NCI-H2196 (cell line): ENCODE results near the gene PAIP2.
"Not testable (repeated sequence)": the region's sequence is repeated elsewhere in the genome, so short reads cannot be mapped to it uniquely, and the experiment has no call there.

Experiments used
- DNase-seq: peaks from one replicate; lab custom pipeline; 2025; ENCODE audit not compliant: unreplicated experiment; lab: John Stamatoyannopoulos, UW

Gene PAIP2

GRCh38 chr5:139409116-139409515, 67.5 kb downstream of the PAIP2 start:
- DNase-seq = not testable (repeated sequence)

DNA sequence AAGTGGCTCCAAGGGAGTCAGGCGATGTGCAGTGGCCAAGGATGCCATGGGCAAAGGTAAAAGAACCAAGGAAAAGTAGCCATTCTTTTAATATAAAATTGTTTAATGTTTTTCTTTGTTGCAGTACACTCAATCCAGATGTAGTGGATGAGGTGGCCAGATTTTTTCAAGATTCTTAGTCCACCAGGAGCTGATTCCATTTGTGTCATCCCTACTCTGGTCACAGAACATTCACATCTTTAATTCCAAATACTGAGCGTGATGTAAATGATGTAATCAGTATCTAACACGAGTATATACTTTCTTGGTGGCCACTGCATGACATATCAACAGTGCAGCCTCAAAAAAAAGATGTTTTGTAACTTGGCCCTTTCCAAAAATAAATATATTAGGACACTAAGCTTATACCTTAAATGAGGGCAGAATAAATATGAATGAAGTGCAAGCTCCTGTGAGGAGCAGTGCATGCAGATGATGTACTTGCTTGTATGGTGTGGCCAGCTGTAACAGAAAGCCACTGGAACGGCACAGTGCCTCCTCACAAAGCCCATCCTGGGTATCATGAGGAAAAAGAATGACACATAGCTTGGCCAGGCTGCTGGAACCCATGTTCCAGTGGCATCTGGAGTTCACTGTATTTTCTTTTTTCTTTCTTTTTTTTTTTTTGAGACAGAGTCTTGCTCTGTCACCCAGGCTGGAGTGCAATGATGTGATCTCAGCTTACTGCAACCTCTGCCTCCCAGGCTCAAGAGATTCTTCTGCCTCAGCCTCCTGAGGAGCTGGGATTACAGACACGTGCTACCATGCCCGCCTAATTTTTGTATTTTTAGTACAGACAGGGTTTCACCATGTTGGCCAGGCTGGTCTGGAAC, 68.7 kb downstream of the PAIP2 start:
- DNase-seq = no peak

DNA sequence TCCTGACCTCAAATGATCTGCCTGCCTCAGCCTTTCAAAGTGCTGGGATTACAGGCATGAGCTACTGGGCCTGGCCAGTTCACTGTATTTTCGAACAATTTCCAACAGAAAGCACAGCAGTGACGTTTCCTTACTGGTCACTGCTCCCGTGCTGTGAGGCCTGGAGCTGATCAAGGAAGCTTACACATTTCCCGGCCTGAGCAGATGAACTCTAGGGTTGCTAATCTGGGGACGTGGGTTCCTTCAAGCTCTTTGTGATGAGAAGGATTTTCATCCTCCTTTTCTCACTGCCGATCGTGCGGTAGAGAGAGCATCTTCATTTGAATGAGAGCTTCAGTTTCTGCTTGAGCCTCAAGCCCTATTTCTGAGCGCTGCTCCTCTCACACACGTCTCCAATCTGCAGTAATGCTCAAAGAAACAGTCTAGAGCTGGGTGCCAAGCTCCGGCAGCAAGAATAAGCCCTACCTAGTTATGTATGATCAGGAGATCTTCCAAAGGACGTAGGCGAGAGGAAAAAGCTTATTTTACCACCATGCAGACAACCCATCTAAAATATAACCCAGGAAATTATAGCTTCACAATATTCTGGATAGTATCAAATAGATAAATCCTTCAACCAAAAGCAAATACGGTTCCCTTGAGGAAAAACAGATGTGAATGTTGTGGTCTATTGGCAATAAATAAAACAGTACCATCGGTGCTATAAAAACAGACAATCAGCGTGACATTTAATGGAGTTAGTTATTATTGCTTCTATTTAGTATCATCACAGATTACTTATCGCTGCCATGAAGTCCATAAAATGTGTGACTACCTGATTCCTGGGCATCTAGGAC, 69.6 kb downstream of the PAIP2 start:
- no peak for DNase-seq

DNA sequence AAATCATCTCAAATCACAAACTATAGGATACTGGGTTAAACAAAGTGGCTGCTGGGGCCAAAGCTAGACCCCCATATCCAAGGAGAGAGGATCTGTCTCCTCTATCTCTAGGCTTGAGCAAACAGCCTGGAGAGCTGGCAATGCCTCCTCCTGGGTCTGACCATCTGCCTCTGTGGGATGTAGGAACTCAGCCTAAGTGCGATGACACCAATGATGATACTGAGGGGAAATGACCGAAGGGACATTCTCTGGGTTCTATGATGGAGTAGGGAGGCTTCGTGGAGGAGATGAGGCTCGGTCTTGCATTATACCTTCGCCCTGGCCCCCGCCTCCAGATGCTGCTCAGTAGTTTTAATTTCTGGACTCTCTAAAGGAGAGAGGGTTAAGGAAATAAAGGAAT, 71.5 kb downstream of the PAIP2 start:
- no peak for DNase-seq

GRCh38 chr5:139413963-139414362, 72.3 kb downstream of the PAIP2 start:
- no peak for DNase-seq

DNA sequence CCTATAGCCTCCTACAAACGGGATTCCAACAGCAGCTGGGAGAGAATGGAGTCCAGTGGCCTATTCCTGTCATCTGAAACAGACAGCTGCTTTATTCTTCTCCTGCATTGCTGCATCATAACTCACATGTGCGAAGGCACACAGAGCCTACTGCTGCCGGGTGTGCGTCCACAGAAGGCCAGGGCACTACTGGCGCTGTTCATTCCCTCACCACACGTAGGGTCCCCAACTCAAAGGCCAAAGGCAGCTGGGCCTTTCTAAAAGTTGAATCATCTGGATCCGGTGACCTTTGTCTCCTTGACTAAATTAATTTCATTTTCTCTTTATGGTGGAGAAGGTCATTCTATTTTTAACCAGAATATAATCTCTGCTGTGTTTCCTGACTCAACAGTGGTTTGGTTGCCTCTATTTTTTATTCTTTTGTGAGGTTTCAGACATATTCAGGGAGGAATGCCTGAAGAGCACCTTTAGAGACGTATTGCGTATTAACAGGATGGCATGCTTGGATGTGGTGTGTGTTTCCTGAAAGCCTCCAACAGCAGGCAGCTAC, 73.0 kb downstream of the PAIP2 start:
- no peak for DNase-seq

DNA sequence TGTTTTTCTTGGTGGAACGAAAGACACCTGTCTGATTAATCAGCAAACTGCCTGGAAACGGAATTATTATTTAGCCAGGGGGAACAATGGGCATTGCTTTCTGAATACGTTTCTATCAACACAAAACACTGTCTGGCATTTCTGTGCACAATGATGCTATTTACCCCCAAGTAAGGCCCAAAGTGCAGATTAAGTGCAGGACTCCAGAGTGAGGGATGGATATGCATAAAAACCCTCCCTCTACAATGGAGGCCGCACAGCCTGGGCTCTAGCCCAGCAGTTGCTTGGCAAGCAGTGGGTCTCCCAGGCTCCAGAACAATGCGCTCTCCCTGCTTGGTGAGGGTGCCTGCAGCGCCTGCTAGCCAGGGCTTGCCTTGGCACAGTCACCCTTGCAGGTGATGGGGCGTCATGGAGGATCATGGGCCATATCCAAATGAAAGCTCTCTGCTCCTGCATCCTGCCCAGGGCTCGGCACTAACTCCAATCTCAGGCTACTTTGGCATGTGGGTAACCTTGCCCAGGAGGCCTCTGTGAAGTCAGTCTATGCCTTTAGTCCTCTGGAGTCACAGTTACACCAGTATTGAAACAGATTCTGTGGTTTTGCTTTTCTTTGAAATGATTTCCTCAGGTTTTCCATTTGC, 73.7 kb downstream of the PAIP2 start:
- no peak for DNase-seq

DNA sequence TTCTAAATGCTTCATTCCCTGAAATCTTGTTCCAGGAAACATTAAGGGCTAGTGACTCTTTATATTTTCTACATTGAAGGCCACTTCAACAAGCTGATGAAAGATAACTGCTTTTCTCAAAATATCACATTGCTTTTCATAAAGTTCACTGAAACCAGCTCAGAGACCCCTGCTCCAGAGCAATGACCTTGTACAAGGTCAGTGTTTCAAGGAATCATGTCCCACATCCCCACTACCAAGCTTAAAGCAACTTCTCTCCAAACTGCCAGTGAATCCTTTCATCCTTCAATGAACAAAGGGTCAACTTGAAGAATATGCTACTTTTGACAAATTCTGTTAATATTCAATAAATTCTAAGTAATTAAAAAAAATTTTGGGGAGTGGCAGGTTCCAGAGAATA, 74.2 kb downstream of the PAIP2 start:
- DNase-seq = no peak

GRCh38 chr5:139416651-139417050, 75.0 kb downstream of the PAIP2 start:
- no peak for DNase-seq

GRCh38 chr5:139417214-139417613, 75.6 kb downstream of the PAIP2 start:
- DNase-seq = no peak

- no peak for DNase-seq
Observed at GRCh38 chr5:139418793-139419192, 77.1 kb downstream of the PAIP2 start.
